ENCODE results near the gene B9D1.

B9D1 gene

DNA sequence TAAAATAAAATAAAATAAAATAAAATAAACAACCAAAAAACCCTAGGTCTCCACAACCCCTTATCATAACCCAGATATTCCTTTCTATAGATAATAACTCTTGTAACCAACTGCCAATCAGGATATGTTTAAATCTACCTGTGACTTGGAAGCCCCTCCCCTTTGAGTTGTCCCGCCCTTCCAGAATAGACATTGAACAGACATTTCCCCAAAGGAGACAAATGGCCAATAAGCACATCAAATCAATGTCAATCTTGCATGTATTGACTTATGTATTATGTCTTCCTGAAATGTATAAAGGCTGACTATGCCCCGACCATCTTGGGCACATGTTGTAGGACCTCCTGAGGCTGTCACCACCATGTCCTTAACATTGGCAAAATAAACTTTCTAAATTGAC lies 14.3 kb upstream of the B9D1 start:
- no peak for DNase-seq (ENCODE audit: low read depth, low spot score)

DNA sequence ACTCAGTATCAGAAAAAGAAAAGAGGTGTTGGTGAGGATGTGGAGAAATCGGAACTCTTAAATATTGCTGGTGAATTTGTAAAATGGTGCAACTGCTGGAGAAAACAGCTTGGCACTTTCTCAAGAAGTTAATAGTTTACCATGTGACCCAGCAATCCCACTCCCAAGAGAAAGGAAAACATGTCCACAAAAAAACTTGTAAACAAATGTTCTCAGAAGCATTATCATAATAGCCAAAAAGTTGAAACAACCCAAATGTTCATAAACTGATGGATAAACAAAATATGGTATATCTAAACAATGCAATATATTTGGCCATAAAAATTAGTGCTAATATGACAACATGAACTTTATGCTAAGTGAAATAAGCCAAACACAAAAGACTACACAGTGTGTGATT lies 13.2 kb upstream of the B9D1 start:
- no peak for DNase-seq (ENCODE audit: low read depth, low spot score)

DNA sequence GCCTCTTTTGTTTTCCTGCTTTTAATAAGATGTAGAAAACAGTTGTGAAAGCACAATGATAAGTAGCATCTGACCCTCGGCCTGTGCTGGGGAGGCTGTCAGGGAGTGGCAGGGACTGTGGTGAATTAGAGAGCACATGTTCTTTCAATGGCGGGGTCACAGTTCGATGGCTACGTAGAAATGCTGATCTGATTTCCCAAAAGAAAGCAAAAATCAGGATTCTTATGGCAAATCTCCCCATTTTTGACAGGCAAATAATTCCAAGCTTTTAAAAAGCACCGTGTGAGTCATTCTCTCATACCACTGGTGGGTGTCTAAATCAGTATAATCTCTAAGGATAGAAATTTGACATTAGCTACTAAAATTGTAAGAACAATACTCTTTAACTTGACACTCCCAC lies 11.6 kb upstream of the B9D1 start:
- DNase-seq (ENCODE audit: low read depth, low spot score), result no peak

DNA sequence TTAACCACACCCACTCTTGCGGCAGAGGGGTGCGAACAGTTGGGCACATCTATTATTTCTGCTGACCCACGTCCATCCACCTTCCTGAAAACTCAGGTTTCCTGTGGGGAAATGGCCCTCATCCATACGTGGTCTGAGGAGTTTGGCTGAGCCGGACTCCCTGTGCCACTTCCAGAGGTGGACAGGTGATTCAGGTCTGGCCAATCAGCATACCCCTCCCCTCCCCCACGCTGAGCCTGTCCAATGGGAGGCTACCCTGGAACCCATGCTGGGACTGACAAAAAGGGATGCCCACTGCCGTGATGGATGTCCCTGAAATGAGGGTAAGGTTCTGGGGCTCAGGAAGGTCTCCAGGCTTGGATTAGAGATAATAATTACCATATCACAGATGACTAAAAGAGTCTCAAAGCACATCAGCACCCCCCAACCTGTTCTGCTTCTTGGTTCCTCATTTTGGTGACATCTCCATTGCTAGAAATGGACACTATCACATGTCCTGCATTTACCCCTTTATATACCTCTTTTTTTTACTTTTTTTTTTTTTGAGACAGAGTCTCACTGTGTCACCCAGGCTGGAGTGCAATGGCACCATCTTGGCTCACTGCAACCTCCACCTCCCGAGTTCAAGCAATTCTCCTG lies 10.5 kb upstream of the B9D1 start:
- DNase-seq (ENCODE audit: low read depth, low spot score), result no peak

DNA sequence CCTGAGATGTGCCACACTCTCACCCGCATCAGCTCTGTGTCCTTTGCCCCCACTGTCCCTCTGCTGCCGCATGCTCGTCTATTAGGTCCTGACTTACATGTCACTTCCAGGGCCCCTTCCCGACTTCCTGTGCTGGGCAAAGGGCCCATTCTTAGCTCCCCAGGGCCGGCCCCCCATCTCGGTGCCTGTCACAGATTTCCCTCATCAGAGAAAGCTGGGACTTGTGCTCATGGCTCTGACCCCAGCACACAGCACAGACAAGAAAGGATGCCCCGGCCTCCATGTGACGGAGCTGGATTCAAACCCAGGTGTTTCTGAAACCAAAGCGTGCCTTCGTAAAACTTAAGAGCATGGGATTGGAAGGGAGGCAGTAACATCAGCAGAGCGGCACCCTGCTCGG lies 9.9 kb upstream of the B9D1 start:
- DNase-seq (ENCODE audit: low read depth, low spot score), result no peak

DNA sequence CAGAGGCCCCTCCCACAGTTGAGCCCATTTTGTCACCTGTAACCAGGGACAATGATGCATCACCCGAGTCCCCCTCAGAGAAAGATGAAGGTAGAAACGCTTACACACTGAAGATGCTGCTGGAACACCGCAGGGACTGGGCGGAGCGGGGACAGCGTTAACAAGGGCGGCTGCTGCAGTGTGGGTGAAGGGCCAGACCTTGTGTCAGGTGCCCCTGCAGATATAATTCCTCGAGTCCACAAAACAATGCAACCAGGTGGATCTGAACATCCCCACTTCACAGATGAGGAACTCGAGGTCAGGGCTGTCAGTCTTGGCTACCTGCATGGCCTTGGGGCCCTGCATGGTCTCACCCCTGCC lies 9.5 kb upstream of the B9D1 start:
- DNase-seq (ENCODE audit: low read depth, low spot score), result no peak

DNA sequence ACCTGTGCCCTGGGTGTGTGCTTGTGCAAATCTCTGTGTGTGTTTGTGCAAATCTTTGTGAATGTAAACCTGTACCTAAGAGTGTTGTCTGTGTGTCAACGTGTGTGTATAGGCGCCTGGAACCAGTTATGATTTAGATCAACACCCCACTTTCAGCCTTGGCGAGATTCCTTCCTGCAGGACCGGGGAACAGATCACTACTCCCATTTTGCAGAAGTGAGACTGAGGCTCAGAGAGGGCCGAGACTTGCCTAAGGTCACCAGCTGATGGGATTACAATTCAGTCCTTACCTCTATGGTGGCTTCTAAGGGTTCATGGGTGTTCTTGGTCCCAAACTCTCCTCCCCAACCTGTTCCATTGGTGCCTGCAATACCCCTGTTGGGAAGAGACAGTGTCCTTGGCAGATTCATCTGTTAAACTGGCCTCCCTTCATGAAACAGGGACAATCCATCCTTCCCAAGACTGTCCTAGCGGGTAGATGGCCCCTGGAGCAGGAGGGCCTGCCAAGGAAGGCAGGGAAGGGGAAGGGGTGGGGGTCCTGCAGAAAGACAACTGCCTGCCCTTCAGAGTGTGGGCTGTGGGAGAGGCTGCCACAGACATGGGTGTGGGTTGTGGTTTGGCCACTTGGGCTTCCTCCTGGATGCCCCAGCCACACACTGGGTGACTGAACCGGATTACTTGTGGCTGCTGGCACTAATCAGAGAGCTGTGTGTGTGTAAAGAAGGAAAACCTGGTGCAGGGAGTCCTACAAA lies 8.9 kb upstream of the B9D1 start:
- DNase-seq (ENCODE audit: low read depth, low spot score), result no peak

DNA sequence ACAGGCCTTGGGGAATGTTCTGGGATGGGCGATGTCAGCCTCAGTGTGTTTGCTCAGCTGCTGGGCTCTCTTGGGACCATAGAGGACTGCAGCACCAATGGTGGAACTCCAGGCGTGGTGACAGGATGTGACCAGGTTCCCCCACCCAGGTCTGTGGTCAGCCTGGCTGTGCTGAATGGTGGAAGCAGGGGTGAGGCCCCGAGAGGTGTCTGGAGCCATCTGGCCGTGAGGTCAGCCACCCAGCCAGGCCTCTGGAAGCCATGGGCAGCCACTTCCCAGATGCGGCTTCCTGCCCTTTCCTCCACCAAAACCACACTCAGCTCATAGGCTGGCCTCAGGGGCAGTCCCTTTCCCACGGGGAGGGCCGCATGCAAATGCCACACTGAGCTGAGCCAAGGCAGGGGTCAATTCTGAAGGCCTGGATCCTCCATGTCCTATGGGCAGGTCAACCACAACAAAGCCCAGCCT lies 8.0 kb upstream of the B9D1 start:
- DNase-seq (ENCODE audit: low read depth, low spot score), result no peak

DNA sequence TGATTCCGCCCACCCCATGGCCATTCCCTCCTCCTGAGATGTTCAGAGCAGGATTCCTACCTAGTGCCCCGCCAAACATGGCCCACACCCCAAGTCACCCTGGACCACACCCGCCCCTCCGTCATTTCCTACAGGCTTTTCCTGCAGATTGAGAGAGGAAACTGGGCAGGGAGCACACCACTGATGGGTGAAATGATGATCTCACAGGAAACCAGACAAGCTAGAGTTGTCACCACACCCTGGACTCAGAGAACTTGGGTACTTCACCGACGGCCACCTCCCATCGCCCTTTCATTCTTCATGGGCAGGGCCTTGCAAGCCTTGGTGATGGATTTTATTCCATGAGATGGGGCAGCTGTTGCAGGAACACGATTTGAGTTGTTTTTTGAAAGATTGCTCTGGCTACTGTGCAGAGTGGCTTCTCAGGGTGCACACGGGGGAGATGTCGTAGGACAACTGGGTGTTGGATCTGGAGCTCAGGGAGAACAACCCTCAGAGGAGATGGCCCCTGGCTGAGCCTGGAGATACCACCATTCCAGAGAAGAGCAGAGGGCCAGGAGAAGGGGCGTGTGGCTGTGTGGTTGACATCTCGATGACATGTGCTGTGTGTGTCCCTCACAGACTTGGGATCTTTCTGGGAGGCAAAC lies 7.4 kb upstream of the B9D1 start:
- no peak for DNase-seq (ENCODE audit: low read depth, low spot score)

DNA sequence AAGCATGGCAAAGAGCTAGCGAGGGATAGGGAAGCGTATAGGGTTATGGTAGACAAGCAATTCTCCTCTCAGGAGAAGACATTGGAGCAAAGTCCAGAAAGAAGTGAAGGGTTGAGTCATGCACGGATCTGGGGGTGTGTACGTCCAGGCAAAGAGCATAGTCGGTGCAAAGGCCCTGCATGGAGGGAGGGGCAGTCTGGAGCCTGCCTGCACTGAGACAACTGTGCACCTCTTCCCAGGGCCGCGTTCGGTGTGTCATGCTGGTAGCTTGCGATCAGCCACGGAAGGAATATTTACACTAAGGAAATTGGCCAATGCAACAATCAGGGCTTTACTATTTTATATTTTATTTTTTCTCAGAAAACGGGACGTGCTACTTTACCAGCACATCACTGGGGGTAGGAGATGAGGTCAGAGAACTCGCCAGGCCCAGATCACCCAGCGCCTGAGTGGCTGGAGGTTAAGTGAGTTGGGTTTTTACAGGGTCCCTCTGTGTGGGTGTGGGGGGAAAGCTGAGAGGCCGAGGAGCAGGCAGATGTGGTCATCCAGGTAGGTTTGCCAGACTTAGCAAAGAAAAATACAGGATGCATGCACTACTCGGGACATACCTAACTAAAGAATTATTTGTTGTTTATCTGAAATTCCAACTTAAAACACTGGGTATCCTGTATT lies 6.7 kb upstream of the B9D1 start:
- DNase-seq (ENCODE audit: low read depth, low spot score), result no peak

DNA sequence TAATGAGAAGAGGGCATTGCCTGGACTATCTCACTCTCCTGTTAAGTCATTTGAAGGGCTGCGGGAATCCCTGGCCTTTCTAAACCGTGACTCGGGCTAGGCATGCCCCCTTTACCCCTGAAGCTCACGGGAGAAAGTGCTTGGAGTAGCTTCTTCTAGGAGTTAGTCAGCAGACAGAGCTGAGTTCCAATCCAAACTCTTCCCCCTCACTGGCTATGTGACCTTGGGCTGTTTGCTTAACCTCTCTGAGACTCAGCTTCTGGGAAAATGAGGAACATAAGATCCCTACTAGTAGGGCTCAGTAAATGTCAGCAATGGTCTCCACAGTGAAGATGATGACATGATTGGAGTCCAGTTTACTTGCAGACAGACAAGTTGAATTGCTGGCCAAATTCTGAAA lies 5.7 kb upstream of the B9D1 start:
- DNase-seq (ENCODE audit: low read depth, low spot score), result no peak

DNA sequence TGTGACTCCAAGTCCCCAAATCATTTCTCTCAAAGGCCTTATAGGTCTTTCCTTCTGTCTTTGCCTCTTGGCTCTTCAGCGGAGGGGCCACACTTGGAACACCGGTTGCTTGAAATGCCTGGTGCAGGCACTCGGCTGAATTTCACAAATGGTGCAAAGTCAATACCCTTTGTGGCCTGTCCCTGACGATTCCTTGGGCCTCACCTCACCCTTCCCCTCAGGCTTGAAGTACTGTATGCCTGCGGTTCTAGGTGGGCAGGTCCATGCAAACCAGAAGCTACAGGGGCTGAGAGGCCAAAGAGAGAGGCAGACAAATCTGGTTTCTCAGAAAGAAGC lies 4.1 kb upstream of the B9D1 start:
- no peak for DNase-seq (ENCODE audit: low read depth, low spot score)

DNA sequence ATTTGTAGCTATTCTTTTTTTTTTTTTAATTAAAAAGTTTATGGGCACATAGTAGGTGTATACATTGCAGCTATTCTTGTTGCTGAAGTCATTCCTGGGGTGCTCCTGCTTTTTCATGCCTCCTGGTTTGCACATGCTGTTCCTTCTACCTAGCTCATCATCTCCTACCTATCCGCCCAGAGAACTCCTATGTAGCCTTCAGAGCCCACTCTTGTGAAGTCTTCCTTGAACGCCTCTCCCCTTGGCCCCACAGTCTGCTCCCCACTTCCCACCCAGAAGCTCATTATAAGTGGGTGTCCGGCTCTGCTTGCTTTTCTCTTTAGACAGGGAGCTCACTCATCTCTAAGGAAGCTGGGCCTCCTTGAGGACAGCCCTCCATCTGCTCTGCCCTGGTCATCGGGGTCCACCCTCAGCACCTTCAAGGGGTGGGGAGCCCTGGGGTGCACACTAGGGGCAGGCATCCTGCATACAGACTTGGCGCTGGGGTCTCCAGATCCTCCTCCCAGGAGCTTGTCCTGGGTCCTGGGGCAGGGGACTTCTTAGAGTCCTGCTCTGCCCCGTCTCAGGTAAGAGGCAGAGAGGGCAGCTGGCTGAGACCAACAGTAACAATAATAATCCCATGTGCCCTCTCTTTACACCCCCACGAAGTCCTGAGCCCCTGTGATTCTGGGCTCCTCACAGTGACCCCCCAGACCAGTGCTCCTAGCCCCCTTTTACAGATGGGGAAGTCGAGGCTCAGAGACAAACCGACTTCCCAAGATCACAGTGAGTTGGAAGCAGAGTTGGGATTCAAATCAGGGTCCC lies 3.5 kb upstream of the B9D1 start:
- no peak for DNase-seq (ENCODE audit: low read depth, low spot score)

DNA sequence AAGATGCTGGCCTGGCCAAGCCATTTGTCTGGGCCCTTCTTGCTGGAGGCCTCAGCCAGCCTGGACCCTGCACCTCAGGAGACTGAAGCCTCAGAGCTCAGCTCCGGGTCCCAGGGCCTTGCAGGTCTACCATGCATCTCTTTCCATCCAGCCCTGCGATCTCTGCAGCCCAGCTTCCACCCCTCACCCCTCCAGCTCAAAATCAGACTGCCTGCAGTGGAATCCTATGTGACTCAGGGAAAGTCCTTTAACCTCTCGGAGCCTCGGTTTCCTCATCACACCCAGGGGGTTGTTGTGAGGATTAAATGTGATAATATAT lies 2.9 kb upstream of the B9D1 start:
- DNase-seq (ENCODE audit: low read depth, low spot score), result no peak

DNA sequence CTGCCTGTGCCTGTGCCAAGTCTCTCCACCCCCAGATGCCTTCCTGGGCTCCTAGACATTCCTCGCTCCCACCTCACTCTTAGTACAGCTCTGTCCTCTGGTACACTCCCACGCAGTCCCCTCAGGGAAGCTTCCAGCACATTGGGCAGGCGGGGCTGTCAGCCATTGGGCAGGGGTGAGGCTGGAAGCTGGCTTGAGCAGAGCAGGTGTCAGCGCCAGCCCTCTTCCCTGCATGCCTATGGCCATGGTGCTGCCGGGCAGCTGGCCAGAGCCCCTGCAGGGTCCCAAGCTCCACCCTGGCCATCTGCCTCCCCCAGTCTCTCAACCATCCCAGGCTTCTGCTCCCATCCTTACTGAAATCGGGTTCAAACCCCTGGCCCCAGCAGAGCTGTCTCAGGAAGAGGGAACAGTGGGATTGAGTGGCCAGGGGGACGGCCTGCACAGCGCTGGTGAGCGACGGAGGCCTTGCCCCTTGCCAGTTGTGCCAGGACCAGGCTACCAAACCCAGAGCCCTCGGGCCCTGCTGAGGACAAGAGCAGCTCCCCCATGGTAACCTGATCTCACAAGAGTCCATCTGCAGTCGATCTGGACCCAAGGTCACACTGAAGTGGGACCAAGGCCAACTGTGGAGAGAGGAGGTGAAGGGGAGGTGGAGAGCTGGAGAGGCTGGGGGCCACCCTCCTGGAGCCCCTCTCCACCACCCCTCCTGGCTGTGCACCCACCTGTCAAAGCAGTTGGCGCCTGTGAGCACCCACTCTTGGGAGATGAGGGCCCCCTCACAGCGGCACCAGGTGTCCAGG lies 2.4 kb upstream of the B9D1 start:
- DNase-seq (ENCODE audit: low read depth, low spot score), result no peak

DNA sequence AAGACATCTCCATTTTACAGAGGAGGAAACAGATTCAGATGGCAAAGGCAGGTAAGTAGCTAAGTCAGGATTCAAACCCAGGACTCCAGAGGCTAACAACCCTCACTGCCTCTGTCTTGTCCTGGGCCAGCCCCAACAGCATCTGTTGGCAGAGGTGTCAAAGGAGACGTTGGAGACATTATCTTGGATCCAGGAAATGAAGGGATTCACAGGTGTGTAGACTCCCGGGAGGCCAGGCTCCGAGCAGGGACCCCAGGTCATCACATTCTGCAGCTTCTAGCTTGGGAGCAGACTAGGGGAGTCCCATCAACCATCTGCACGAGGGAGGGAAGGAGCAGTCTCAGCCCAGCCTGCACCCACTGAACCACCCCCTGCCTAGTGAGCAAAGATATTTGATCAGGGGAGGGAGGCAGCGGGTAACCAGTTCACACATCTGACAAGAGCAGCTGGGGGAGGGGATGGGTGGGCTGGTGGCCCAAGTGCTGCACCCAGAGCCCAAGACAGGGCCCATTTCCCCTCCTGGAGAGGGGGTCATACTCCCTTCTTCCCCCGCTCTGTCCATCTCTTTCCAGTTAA lies 1.0 kb upstream of the B9D1 start:
- DNase-seq (ENCODE audit: low read depth, low spot score), result no peak

DNA sequence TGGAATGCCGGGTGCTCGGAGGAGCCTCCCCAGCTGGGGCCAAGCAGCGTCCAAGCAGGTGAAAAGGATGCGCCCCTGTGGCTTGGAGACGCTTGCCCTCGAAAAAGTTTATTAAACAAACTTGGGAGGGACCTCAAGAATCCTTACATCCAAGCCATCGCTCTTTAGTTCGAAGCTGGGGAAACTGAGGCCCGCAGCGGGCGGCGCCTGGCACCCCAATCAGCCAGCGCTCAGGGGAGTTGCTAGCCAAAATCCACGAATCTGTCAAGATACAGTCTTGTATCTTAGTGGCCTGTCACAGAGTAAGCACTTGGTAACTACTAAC lies 553 bp upstream of the B9D1 start:
- no peak for DNase-seq (ENCODE audit: low read depth, low spot score)

DNA sequence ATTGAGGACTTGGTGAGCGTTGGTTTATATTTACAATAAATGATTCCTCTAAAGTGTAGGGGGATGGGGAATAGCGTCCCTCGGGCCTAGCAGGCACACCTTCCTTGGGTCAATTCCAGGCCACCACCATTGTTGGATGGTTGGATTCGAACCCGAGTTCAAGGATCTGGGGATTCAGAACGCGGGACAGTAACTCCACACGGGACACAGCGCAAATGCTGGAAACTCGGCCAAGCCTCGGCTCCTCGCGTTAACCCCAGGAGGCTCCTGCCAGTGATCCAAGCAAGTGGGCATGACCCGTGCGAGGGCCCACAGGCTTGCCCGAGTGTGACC lies 613 bp downstream of the B9D1 start:
- DNase-seq (ENCODE audit: low read depth, low spot score), result no peak

DNA sequence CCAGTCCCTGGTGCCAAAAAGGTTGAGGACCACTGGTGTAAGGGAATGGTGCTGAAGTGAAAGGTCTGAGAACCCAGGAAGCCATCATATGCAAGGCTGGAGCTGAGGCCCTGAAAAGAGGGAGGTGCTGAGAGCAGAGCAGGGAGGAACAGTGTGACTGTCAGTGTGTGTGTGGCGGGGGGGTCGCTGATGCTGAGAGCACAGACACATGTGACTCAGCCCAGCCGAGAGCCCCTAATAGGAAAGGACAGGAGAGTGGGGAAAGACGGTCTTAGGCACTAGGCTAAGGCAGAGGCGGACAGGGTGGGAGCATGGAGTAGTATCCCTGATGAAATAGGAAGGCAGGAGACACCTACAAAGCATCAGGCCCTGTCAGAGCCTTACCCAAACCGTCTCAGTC lies 1.2 kb downstream of the B9D1 start:
- DNase-seq (ENCODE audit: low read depth, low spot score), result no peak

DNA sequence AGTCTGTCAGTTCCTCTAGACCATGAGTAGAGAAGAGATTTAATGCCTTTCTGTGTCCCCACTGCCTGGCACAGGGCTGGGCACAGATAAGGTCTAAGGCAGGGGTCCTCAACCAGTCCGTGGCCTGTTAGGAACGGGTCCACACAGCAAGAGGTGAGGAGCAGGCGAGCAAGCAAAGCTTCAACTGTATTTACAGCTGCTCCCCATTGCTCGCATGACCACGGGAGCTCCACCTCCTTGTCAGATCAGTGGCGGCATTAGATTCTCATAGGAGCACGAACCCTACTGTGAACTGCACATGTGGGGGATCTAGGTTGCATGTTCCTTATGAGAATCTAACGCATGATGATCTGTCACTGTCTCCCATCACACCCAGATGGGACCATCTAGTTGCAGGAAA lies 1.8 kb downstream of the B9D1 start:
- no peak for DNase-seq (ENCODE audit: low read depth, low spot score)

DNA sequence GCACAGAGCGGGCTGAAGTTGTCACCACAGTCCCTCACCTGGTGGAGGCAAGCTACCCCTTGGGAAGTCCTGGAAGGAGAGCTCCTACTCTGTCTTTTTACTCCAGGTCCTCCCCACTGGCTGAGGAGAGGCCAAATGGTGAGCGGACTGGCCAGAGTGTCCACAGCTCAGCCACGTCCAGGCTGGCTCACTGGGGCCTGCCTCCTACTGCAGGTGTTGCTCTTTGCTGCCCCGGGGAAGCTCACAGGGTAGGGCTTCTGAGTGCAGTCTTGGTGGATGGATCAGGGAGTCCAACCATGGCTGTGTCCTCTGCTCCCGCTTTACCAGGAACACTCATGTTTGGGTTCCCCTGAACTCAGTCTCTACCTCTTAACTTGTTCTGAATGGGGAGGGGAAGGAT lies 2.7 kb downstream of the B9D1 start:
- no peak for DNase-seq (ENCODE audit: low read depth, low spot score)

Measured in activated CD4-positive, CD25-positive, alpha-beta regulatory T cell treated with anti-CD3 and anti-CD28 coated beads, Interleukin-2, amount 50 U/mL, for 16 hours (primary cell).